NCI-H2171 (cell line): ENCODE data around the gene R3HDM1.
"Not testable (repeated sequence)": the region's sequence is repeated elsewhere in the genome, so short reads cannot be mapped to it uniquely, and the experiment has no call there.

Experiments
- DNase-seq: peaks from one replicate; lab custom pipeline; 2025; lab: John Stamatoyannopoulos, UW

The R3HDM1 gene

DNA sequence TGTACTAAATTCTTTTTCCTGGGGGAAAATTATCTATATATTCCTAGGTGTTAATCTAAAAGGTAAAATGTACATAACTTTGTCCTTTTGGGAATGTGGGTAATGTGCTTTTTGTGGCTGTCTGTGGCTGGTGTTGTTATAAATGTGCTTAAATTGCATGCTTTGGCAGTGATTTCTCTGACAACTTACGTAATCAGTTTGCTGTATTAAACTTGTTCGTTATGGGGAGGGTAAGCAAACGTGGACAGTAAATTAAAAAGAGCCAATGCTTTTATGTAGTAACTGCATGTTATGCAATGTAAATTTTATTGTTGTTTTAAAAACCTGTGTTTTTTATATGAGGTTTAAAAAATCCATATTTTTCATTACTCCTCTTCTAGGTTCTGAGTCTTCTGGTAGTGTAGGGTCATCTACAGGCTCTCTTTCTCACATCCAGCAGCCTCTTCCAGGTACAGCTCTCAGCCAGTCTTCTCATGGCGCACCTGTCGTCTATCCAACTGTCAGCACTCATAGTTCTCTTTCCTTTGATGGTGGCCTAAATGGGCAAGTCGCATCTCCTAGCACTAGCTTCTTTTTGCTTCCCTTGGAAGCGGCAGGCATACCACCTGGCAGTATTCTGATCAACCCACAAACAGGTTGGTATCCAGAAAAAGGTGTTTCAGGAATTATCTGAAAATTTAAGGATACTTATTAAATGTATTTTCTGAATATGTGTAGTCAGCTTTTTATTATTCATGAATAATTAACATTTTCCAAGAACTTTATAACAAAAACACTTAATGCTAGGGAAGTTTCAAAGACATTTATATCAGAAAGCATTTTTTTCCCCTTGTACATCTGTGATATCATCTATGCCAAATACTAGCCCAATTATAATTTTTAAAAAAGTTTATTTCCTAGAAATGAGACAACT lies 110.1 kb downstream of the R3HDM1 start:
- no peak for DNase-seq

DNA sequence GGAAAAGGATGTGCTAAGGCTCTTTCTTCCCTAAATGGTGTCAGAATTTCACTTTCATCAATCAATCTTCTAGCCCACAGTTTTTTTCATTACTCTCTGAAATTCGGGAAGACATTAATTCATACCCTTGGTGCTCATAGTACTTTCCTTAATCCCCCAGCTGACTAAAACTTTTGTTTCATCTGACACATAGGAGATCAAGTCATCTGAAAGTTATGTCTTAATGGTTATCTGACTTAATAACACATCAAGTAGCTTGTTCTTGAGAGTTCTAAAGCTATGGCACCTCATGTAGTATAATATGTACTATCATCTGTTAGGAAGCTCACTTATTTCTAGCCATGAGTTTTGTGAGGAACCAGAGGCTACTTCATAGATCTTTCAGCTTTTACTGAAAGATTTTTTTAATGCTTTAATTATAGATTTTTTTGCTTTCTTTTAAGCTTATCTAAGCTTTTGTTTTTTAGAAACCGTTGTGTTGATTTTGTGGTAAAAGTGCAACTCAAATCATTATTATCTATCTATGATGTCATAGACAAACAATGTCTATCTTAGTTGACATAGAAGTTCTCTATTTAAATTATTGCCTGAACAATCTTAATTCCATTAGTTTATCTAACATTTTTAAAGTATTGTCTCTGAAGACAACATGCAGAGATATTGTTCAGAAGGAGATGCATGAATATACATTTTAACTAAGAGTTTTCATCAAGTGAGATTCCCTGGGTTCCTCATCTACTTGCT lies 116.7 kb downstream of the R3HDM1 start:
- no peak for DNase-seq

DNA sequence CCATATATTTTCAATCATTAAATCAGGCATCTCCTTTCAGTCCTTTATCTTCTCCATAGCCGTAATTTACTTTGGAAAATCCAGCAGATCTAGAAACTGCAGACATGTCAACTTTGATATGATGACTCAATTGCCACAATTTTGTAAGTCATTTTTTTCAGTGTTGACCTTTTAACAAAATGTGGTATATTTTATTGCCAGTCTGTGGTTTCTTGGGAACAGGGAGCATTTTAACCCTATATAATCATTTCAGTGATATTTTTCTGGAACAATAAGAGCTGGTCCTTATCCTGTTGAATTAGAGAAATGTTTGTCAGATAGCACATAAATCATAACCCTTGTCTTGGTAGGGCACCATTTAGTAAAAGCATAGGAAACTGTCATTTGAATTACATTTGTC lies 119.4 kb downstream of the R3HDM1 start:
- DNase-seq = no peak

DNA sequence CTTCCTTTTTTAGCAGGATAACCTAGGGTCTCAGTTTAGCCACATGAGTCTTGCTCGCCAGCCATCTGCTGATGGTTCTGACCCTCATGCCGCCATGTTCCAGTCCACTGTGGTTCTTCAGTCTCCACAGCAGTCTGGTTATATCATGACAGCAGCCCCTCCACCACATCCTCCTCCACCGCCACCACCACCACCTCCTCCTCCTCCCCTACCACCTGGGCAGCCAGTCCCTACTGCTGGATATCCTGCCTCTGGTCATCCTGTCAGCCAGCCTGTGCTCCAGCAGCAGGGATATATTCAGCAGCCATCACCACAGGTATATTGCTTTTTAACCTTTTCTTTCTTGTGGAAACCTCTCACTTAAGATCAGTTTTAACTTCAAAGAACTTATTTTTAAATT lies 120.4 kb downstream of the R3HDM1 start:
- DNase-seq = no peak

DNA sequence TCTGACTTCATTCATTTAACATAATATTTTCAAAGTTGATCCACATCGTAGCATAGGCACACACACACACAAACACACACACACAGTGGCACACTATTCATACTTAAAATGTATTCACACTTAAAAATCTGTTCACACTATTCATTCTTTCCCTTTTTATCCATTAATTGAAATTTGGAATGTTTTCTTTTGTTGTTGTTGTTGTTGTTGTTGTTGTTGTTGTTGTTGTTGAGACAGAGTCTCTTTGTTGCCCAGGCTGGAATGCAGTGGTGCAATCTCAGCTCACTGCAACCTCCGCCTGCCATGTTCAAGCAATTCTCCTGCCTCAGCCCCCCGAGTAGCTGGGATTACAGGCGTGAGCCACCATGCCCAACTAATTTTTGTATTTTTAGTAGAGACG lies 123.0 kb downstream of the R3HDM1 start:
- DNase-seq = not testable (repeated sequence)

DNA sequence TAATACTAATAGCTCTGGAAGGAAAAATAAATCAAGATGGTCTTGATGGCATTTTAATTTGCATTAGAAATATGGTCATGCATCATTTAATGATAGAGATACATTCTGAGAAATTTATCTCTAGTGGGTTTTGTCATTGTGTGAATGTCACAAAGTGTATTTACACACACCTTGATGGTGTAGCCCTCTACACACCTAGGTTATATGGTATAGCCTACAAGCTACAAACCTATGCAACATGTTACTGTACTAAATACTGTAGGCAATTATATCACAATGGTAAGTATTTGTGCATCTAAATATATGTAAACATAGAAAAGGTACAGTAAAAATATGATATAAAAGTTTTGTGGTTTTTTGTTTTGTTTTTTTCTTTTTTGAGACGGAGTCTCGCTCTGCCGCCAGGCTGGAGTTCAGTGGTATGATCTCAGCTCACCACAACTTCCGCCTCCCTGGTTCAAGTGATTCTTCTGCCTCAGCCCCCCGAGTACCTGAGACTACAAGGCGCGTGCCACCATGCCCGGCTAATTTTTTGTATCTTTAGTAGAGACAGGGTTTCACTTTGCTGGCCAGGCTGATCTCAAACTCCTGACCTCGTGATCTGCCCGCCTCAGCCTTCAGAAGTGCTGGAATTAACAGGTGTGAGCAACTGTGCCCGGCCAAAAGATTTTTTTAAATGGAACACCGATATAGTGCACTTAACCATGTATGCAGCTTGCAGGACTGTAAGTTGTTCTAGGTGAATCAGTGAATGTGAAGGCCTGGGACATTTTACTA lies 126.7 kb downstream of the R3HDM1 start:
- no peak for DNase-seq

DNA sequence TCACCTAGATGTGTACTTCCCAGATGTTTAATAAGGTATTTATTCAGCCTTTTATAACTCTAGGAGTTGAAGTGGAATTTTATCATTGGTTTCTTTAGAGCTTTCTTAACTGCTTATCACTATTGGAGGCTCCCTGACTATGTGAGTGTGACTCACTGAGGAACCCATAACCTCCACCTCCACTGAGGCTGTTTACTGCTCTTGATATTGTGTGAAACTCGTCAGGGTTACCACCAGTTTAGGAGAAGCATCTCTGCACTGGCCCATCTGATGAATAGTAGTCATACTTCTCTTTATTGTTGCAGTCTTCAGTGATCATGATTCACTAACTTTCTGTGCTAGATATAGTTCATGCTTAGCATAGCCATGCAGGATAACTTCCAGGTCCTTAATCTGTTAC lies 130.8 kb downstream of the R3HDM1 start:
- no peak for DNase-seq

DNA sequence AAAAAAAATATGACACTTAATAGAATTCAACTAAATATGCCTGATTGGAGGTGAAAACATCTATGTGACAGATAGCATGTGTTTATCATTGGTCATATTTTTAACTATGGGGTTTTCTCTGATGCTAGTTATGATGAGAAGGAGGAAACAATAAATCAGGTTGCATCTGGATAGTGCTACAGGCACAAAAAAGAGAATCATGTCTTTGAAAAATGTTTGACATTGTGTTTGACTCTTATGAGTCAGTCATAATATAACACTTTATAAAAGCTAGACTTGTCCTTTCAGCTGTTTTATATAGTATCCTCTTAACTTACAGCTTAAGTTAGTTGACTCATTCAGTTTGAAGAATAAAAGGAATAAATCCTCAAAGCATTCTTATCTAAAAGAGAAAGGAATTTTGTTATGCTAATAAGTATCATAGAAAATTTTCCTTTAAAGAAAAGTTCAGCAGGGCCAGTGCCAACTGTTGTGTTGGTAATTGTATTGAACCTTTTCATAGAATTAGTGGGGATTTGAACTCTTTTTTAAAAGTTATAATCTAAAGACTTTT lies 131.9 kb downstream of the R3HDM1 start:
- DNase-seq = no peak

DNA sequence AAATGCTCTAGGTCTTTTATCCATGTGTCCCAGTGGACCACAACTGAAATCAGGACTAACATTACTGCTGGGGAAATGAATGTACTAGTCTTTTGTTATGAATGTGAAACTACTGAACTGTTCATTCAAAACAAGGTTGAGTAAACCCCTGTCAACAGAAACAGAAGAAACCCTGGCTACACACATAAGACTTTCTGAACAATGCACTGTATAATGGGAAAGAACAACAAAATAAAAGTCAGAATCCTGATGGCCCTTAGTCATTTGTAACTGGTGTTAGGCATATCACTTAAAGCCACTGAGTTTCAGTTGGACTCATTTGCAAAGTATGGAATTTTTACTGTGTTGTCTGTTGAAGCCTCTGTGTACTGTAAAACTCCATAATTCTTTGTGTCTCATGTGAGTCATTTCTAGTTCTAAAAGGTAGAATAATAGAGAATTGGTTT lies 133.4 kb downstream of the R3HDM1 start:
- DNase-seq = no peak

DNA sequence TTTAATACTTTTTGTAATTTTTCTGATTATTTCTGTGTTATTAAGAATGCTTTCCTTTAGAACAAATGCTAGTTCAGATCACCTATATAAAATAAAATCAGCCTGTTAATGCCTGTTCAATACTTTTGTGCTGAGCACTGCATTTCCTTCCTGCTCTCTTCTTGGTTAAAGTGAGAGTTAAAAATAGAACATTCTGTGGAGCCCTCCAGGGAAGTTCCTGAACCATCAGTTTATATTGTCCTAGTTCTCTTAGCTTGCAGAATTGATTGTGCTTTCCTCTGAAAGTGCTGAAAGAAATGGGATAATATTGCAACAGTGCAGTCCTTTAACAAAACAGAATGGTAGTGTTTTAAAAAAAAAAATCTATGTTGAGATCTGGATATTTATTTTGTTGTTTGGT lies 135.8 kb downstream of the R3HDM1 start:
- DNase-seq = no peak

DNA sequence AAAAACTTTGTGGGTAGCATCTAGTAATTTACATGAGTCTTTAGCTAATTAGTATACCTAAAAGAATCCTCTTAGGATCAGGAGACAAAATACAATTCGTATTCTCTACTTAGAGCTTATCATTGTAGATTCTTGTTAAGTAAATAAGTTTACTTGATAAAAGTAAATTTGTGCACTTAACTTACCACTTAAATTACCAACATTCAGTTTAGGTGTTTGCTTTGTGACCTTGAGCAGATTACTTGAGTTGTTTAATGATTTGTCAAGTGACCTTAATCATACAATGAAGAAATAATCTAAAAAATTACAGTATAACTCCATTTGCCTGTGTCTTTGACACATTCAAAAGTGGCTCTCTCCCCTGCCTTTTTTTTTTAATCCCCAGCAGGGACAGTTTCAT lies 143.2 kb downstream of the R3HDM1 start:
- no peak for DNase-seq

DNA sequence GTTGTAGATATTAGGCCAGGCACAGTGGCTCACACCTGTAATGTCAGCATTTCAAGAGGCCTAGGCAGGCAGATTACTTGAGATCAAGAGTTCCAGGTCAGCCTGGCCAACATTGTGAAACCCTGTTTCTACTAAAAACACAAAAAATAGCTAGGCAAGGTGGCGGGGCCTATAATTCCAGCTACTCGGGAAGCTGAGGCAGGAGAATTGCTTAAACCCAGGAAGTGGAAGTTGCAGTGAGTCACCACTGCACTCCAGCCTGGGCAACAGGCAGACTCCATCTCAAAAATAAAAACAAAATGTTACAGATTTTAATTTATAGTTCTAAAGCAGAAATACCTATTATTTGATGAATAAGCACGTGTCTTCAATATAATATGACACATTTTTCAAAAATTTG lies 144.7 kb downstream of the R3HDM1 start:
- no peak for DNase-seq

DNA sequence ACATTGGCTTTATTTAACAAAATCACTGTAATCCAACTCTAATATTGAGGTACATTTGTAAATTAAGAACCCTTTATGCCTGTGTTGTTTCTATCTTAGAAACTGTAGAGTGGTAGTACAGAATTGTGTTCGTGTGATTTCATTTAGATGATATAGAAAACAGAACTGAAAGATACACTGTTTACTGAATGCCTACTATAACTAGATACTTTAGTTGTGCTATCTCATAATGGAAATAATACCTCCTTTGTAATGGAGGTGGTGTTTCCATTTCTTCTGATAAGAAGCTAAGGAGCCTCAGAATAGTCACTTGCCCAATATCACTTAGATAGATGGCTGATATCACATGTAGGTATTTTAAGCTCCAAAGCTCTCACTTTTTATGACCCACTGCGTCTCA lies 147.8 kb downstream of the R3HDM1 start:
- DNase-seq = no peak

DNA sequence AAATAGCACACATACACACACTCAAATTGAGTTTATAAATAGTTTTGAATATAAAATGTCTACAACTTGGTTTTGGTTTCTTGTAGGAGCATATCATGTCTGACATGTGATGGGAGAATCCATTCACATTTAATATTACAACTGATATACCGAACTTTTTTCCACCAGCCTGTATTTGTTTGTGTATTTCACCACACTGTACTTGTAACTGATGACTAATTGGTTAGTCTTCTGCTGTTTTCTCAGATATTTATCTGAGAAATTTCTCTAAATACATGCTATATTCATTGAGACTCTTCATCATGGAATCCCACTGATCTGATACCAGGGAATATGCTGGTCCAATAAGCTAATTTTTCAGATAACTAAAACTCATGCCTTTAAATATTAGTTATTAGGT lies 154.1 kb downstream of the R3HDM1 start:
- DNase-seq = no peak

DNA sequence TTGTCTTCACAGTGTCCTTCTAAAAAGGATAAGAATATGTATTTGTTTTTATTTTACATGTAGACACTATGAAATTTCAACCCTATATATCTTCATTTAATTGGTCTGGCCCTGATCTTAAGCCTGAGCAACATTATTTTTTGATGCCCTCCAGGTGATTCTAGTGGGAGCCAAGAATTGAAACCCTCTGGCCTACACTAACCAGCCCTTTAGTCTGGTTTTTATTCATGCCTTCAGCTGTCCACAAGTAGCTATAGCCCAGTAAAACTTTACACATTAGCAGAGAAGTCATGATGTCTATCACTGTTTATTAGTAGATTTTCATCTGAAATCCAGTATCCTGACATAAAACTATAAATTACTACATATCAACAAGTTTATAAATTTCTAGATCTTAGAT lies 157.7 kb downstream of the R3HDM1 start:
- DNase-seq = no peak

DNA sequence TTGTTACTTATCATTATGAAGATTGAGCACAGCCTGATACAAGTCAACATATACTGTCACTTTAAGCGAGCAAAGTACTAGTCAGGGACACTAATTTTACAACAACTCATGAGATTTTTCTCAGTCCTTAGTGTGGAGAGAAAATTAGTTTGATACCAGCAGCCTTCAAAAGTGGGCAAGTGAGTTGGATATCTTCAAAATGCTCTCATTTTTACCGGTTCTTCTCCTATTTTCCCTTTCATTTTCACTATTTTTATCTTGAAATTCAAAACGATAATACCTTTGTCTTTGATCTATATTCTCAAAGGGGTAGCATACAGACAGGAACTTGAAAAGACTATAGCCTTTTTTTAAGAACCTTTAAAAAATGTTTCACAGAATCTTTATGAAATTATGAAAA lies 158.4 kb downstream of the R3HDM1 start:
- no peak for DNase-seq

DNA sequence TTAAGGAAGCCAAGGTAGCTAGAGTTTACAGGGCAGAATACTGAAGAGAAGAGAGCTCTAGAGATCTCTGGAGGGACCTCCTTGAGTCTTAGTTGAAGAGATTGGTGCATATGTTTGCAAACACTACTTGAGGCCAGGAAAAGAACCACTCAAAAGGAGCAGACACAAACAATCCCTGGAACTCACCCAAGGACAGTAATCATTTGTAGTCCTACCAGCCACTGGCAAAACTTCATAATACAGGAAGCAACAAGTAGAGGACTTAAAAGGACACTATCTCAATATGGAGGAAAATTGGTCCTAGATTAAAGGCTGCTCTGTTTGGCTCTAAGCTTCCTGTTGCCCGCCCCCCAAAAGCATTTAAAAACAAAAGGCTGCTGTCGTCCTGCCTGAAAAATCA lies 163.4 kb downstream of the R3HDM1 start:
- DNase-seq = no peak

DNA sequence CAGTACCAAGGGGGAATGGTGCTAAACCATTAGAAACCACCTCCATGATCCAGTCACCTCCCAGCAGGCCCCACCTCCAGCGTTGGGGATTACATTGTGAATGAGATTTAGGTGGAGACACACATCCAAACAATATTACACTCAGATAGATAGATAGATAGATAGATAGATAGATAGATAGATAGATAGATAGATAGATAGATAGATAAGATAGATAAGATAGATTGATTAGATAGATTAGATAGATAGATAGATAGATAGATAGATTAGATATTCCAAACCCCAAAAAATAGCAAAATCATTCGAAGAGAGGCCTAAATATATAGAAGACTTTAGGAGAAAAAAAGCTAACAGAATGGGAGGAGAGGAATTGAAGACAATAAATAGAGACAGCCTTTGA lies 167.6 kb downstream of the R3HDM1 start:
- DNase-seq = no peak

DNA sequence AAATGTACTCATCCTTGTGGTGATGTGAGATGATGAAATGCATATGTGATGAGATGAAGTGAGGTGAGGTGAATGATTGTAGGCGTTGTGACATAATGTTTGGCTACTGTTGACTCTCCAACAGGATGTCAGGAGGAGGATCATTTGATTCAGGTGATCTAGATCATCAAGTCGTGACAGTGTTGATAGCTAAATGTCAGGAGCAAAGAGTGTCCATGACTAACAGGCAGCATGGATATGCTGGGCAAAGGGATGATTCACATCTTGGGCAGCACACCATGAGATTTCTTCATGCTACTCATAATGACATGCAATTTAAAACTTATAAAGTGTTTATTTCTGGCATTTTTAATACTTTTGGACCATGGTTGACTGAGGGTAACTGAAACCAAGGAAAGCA lies 170.2 kb downstream of the R3HDM1 start:
- DNase-seq = no peak

DNA sequence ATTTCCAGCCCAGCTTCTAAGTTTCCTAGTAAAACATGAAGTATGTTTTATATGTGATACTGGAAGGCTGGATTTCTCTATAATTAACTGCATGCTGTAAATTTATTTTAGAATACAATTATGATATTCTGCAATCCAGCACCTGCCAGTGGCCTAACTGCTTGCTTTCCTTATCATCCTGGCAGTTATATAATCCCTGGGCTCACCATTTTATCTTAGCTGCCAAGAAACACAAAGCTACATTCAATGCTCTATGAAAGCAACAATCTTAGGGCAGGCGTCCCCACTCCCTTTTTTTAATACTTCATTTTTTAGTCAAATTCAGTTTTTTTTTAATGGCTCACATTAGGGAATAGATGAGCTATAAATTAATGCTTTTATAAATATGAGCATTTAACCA lies 172.0 kb downstream of the R3HDM1 start:
- no peak for DNase-seq

DNA sequence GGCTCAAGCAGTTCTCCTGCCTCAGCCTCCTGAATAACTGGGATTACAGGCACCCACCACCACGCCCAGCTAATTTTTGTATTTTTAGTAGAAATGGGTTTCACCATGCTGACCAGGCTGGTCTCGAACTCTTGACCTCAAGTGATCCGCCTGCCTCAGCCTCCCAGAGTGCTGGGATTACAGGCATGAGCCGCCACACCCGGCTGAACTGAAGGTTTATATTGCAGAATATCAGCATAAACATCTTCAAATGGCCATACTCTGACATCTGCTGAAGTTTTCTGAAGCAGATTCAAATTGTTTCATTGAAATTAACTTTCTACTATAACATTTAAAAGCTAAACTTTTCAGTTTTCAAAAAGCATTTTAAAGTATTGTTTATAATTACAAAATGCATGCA lies 172.8 kb downstream of the R3HDM1 start:
- not testable (repeated sequence) for DNase-seq

DNA sequence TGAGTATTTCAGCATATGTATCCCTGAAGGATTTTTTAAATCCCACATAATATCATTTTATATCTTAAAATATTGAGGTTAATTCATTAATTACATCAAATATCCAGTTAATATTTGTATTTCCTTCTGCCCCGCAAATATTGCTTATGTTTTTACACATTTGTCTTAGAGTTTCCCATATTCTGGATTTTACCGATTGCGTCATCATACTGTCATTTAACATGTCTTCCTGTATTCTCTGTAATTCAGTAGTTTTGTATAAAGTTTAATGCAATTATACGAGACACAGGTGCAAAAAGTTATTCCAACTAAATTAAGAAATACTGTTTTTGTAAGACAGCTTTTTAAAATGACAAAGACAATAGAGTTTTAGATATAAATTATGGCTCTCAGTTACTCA lies 176.9 kb downstream of the R3HDM1 start:
- DNase-seq = no peak
